SK-N-SH treated with all-trans-retinoic acid at 6 μM for 48 hours (cell line): ENCODE measurements around the gene UBE2E3.

ENCODE experiments used
- ATAC-seq: fragments of 200-7000 bp; cut with Tn5 transposase; 3 replicates; pipeline ENCODE4 v1.9.1; 2020; ENCODE audit warnings: mild to moderate bottlenecking, moderate library complexity
- ARNTL ChIP-seq: fragments of 450-650 bp; formaldehyde crosslinking; IDR thresholded peaks from 2 replicates; pipeline ENCODE4 v1.5.0; 2020; ENCODE audit warnings: low read depth, mild to moderate bottlenecking, moderate library complexity, borderline replicate concordance
- BACH2 ChIP-seq: fragments of 250-450 bp; sonication (Bioruptor Pico); IDR thresholded peaks from 2 replicates; pipeline ENCODE4 v1.9.0; 2021; ENCODE audit warnings: mild to moderate bottlenecking, borderline replicate concordance
- CSDC2 ChIP-seq: fragments of 250-450 bp; sonication (Bioruptor Pico); IDR thresholded peaks from 2 replicates; pipeline ENCODE4 v1.5.0; 2020; ENCODE audit warnings: mild to moderate bottlenecking, moderate library complexity
- CSRNP3 ChIP-seq: fragments of 250-450 bp; sonication (Bioruptor Pico); IDR thresholded peaks from 2 replicates; pipeline ENCODE4 v1.5.1; 2021; ENCODE audit warnings: mild to moderate bottlenecking, moderate library complexity
- ESRRG ChIP-seq: fragments of 250-450 bp; sonication (Bioruptor Pico); IDR thresholded peaks from 2 replicates; pipeline ENCODE4 v1.6.1; 2021; ENCODE audit warnings: mild to moderate bottlenecking
- GLIS3 ChIP-seq: fragments of 250-450 bp; sonication (Bioruptor Pico); IDR thresholded peaks from 2 replicates; pipeline ENCODE4 v1.5.0; 2020; ENCODE audit warnings: mild to moderate bottlenecking, moderate library complexity
- ISL1 ChIP-seq: fragments of 250-450 bp; sonication (Bioruptor Pico); IDR thresholded peaks from 2 replicates; pipeline ENCODE4 v2.1.2; 2022; ENCODE audit warnings: mild to moderate bottlenecking, moderate library complexity
- OSR1 ChIP-seq: fragments of 250-450 bp; sonication (Bioruptor Pico); IDR thresholded peaks from 2 replicates; pipeline ENCODE4 v1.8.0; 2022; ENCODE audit warnings: moderate library complexity, mild to moderate bottlenecking, inconsistent platforms
- POU6F1 ChIP-seq: fragments of 250-450 bp; sonication (Bioruptor Pico); IDR thresholded peaks from 2 replicates; pipeline ENCODE4 v1.8.0; 2021; ENCODE audit warnings: low read depth, mild to moderate bottlenecking, moderate library complexity, borderline replicate concordance
- PPARA ChIP-seq: fragments of 250-450 bp; sonication (Bioruptor Pico); IDR thresholded peaks from 2 replicates; pipeline ENCODE4 v1.5.0; 2020; ENCODE audit warnings: mild to moderate bottlenecking, borderline replicate concordance
- RARB ChIP-seq: fragments of 250-450 bp; sonication (Bioruptor Pico); IDR thresholded peaks from 2 replicates; pipeline ENCODE4 v1.8.0; 2021; ENCODE audit warnings: mild to moderate bottlenecking, moderate library complexity
- SNAI2 ChIP-seq: fragments of 250-450 bp; sonication (Bioruptor Pico); IDR thresholded peaks from 2 replicates; pipeline ENCODE4 v1.5.0; 2020; ENCODE audit warnings: mild to moderate bottlenecking, moderate library complexity
- TCF4 ChIP-seq: fragments of 250-450 bp; sonication (Bioruptor Pico); IDR thresholded peaks from 2 replicates; pipeline ENCODE4 v1.8.0; 2021; ENCODE audit warnings: mild to moderate bottlenecking, moderate library complexity, borderline replicate concordance
- TOX ChIP-seq: fragments of 250-450 bp; sonication (Bioruptor Pico); IDR thresholded peaks from 2 replicates; pipeline ENCODE4 v1.8.0; 2021; ENCODE audit warnings: mild to moderate bottlenecking, moderate library complexity, borderline replicate concordance
- TSHZ2 ChIP-seq: fragments of 250-450 bp; sonication (Bioruptor Pico); IDR thresholded peaks from 2 replicates; pipeline ENCODE4 v1.5.0; 2020; ENCODE audit warnings: mild to moderate bottlenecking, moderate library complexity
- ZC3H10 ChIP-seq: fragments of 250-450 bp; sonication (Bioruptor Pico); IDR thresholded peaks from 2 replicates; pipeline ENCODE4 v1.5.1; 2021; ENCODE audit warnings: mild to moderate bottlenecking, moderate library complexity
- ZFP3 ChIP-seq: fragments of 250-450 bp; sonication (Bioruptor Pico); IDR thresholded peaks from 2 replicates; pipeline ENCODE4 v1.5.0; 2020; ENCODE audit warnings: mild to moderate bottlenecking, moderate library complexity
- ZFP30 ChIP-seq: fragments of 450-650 bp; formaldehyde crosslinking; IDR thresholded peaks from 2 replicates; pipeline ENCODE4 v1.5.0; 2022; ENCODE audit warnings: mild to moderate bottlenecking, moderate library complexity
- ZNF70 ChIP-seq: fragments of 450-650 bp; formaldehyde crosslinking; IDR thresholded peaks from 2 replicates; pipeline ENCODE4 v1.5.0; 2020; ENCODE audit warnings: mild to moderate bottlenecking, moderate library complexity
- ZNF8 ChIP-seq: fragments of 450-650 bp; formaldehyde crosslinking; IDR thresholded peaks from 2 replicates; pipeline ENCODE4 v1.5.0; 2020; ENCODE audit warnings: mild to moderate bottlenecking, moderate library complexity

Gene UBE2E3

GRCh38 chr2:181072486-181073235 is 92.3 kb downstream of the UBE2E3 start:
- TF ChIP-seq ZFP3, result no peak
- no peak for TF ChIP-seq RARB
- no peak for TF ChIP-seq ZC3H10
- no peak for TF ChIP-seq ZNF8 (CRISPR knock-in tag)
- no peak for TF ChIP-seq ESRRG (CRISPR knock-in tag)
- no peak for TF ChIP-seq CSDC2 (CRISPR knock-in tag)
- no peak for TF ChIP-seq TSHZ2 (CRISPR knock-in tag)
- no peak for TF ChIP-seq ZNF70 (CRISPR knock-in tag)
- no peak for TF ChIP-seq ARNTL
- TF ChIP-seq SNAI2 (CRISPR knock-in tag), result no peak
- no peak for TF ChIP-seq ISL1
- no peak for TF ChIP-seq GLIS3 (CRISPR knock-in tag)
- TF ChIP-seq TOX (CRISPR knock-in tag), result no peak
- TF ChIP-seq TCF4 (CRISPR knock-in tag), result no peak
- TF ChIP-seq CSRNP3 (CRISPR knock-in tag), result no peak
- no peak for ATAC-seq

GRCh38 chr2:181073896-181074295 is 93.5 kb downstream of the UBE2E3 start:
- no peak for ATAC-seq
- TF ChIP-seq ISL1 (no peak), PPARA (CRISPR knock-in tag) (no peak), RARB (no peak), ARNTL (no peak), POU6F1 (CRISPR knock-in tag) (no peak), ZNF8 (CRISPR knock-in tag) (no peak), SNAI2 (CRISPR knock-in tag) (no peak), CSRNP3 (CRISPR knock-in tag) (no peak), CSDC2 (CRISPR knock-in tag) (no peak), BACH2 (CRISPR knock-in tag) (no peak), ZFP30 (CRISPR knock-in tag) (no peak), ZNF70 (CRISPR knock-in tag) (no peak), OSR1 (no peak)
- TF ChIP-seq, all 23 proteins: peak for 0

- TF ChIP-seq ZNF8 (CRISPR knock-in tag), result no peak
- TF ChIP-seq ZFP3, result no peak
- no peak for TF ChIP-seq PPARA (CRISPR knock-in tag)
- TF ChIP-seq CSRNP3 (CRISPR knock-in tag), result no peak
- TF ChIP-seq OSR1, result no peak
- TF ChIP-seq ZNF70 (CRISPR knock-in tag), result no peak
- peak; percentile 29; the same call in 2 of the 3 replicates for ATAC-seq
Measured at GRCh38 chr2:181074457-181074856, 94.1 kb downstream of the UBE2E3 start.
